DND-41 (cell line): ENCODE measurements around the gene ADCY1.

ENCODE experiments used
- CTCF ChIP-seq: IDR thresholded peaks from 2 replicates; pipeline ENCODE4 v1.5.1; 2012; ENCODE audit warnings: borderline replicate concordance, low read length, moderate library complexity, mild to moderate bottlenecking; ENCODE audit not compliant: poor library complexity, severe bottlenecking; ENCODE audit errors: extremely low read depth
- EZH2 ChIP-seq: IDR thresholded peaks from 3 replicates; pipeline ENCODE4 v1.6.1; 2012; ENCODE audit warnings: borderline replicate concordance, low read depth, mild to moderate bottlenecking, moderate library complexity, low read length, inconsistent platforms; ENCODE audit not compliant: severe bottlenecking

GRCh38 chr7:45655539-45655938 lies 81.4 kb downstream of the ADCY1 start:
- TF ChIP-seq CTCF, result no peak
- TF ChIP-seq EZH2, result no peak
